Measurements from ENCODE around the gene SLC6A17. TPM values are rescaled to one million over a fixed set of nuclear protein-coding genes. Genes with fewer than 3 reads are reported as not detected.

Gene SLC6A17
- total RNA-seq, 2 experiments from 2014 or later, result not detected

GRCh38 chr1:110224240-110224995 lies 74.1 kb downstream of the SLC6A17 start:
- Mint-ChIP-seq H3K4me1 (ENCODE audit: low read depth) (no peaks in the 10 kb centered on the region), H3K4me3 (no peak overlapping the region), H3K27ac (no peak overlapping the region), H3K27me3 (no peaks in the 10 kb centered on the region), H3K9me3 (no peaks in the 10 kb centered on the region), H3K36me3 (ENCODE audit: low read depth) (peaks cover 18% of the 10 kb centered on the region)
- no peak for DNase-seq
- TF ChIP-seq, protein P1, sequence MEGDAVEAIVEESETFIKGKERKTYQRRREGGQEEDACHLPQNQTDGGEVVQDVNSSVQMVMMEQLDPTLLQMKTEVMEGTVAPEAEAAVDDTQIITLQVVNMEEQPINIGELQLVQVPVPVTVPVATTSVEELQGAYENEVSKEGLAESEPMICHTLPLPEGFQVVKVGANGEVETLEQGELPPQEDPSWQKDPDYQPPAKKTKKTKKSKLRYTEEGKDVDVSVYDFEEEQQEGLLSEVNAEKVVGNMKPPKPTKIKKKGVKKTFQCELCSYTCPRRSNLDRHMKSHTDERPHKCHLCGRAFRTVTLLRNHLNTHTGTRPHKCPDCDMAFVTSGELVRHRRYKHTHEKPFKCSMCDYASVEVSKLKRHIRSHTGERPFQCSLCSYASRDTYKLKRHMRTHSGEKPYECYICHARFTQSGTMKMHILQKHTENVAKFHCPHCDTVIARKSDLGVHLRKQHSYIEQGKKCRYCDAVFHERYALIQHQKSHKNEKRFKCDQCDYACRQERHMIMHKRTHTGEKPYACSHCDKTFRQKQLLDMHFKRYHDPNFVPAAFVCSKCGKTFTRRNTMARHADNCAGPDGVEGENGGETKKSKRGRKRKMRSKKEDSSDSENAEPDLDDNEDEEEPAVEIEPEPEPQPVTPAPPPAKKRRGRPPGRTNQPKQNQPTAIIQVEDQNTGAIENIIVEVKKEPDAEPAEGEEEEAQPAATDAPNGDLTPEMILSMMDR (IDR thresholded peaks at IDR 0.05), result no peak
- POLR2A ChIA-PET, result no interaction called here
- intact Hi-C loops (cut with DNase I, micrococcal nuclease), result no loop called here
- ATAC-seq (ENCODE audit: poor library complexity), result no peak
- Histone ChIP-seq H3K27me3 (ENCODE audit: control insufficient read depth in 1 of 2, insufficient read depth in 2 of 2, low read length in 2 of 2) (no peaks in the 10 kb centered on the region), H3K9me3 (ENCODE audit: control insufficient read depth in 1 of 2, insufficient read depth in 1 of 2, low read length in 2 of 2) (no peaks in the 10 kb centered on the region), H3K4me1 (ENCODE audit: insufficient read depth, low read length) (no peaks in the 10 kb centered on the region), H3K36me3 (ENCODE audit: insufficient read depth, low read length) (peaks cover 17% of the 10 kb centered on the region), H3K4me3 (ENCODE audit: low read length) (no peak overlapping the region), H3K27ac (ENCODE audit: low read depth in 1 of 2, low read length in 2 of 2) (no peak overlapping the region)
- CTCF ChIA-PET, result no interaction called here

DNA sequence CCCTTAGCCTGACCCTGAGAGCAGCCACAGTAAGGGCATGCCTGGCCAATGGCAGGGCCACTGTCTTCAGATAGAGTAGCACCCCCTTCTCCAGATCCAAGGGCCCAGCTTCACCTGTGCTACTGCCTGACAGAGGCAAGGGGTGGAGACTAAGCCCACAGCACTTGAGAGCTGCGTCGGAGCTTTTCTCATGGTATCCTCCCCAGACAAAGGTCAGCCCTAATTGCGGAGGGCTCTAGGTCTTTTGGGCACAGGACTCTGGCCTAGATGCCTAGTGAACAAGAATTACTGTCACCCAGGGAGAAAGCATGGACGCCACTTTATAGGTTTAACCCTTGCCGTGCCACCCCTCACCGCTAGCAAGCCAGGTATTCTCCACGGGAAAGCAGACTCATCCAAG lies 74.9 kb downstream of the SLC6A17 start:
- POLR2A ChIA-PET, result no interaction called here
- no peak overlapping the region for H3K27ac ChIP-seq (ENCODE audit: low read depth in 1 of 2, low read length in 2 of 2)
- peaks cover 17% of the 10 kb centered on the region for H3K36me3 ChIP-seq (ENCODE audit: insufficient read depth, low read length)
- no peaks in the 10 kb centered on the region for H3K27me3 ChIP-seq (ENCODE audit: control insufficient read depth in 1 of 2, insufficient read depth in 2 of 2, low read length in 2 of 2)
- no peaks in the 10 kb centered on the region for H3K4me1 ChIP-seq (ENCODE audit: insufficient read depth, low read length)
- DNase-seq, result no peak
- Mint-ChIP-seq H3K36me3 (ENCODE audit: low read depth) (peaks cover 18% of the 10 kb centered on the region), H3K9me3 (no peaks in the 10 kb centered on the region), H3K4me3 (no peak overlapping the region), H3K4me1 (ENCODE audit: low read depth) (no peaks in the 10 kb centered on the region), H3K27me3 (no peaks in the 10 kb centered on the region), H3K27ac (no peak overlapping the region)
- ATAC-seq (ENCODE audit: poor library complexity), result no peak
- H3K9me3 ChIP-seq (ENCODE audit: control insufficient read depth in 1 of 2, insufficient read depth in 1 of 2, low read length in 2 of 2), result no peaks in the 10 kb centered on the region
- CTCF ChIA-PET, result no interaction called here
- intact Hi-C loops (cut with DNase I, micrococcal nuclease), result no loop called here
- TF ChIP-seq, protein P1 (IDR thresholded peaks at IDR 0.05), result no peak
- no peak overlapping the region for H3K4me3 ChIP-seq (ENCODE audit: low read length)

- Mint-ChIP-seq H3K27me3 (no peaks in the 10 kb centered on the region), H3K27ac (no peak overlapping the region), H3K9me3 (no peaks in the 10 kb centered on the region), H3K36me3 (ENCODE audit: low read depth) (peaks cover 18% of the 10 kb centered on the region), H3K4me3 (no peak overlapping the region), H3K4me1 (ENCODE audit: low read depth) (no peaks in the 10 kb centered on the region)
- TF ChIP-seq, protein P1 (IDR thresholded peaks at IDR 0.05), result no peak
- H3K36me3 ChIP-seq (ENCODE audit: insufficient read depth, low read length), result peaks cover 17% of the 10 kb centered on the region
- DNase-seq (no peak), ATAC-seq (ENCODE audit: poor library complexity) (no peak)
- no peaks in the 10 kb centered on the region for H3K27me3 ChIP-seq (ENCODE audit: control insufficient read depth in 1 of 2, insufficient read depth in 2 of 2, low read length in 2 of 2)
- ChIA-PET CTCF (no interaction called here), POLR2A (no interaction called here)
- no peak overlapping the region for H3K4me3 ChIP-seq (ENCODE audit: low read length)
- no peak overlapping the region for H3K27ac ChIP-seq (ENCODE audit: low read depth in 1 of 2, low read length in 2 of 2)
- no peaks in the 10 kb centered on the region for H3K9me3 ChIP-seq (ENCODE audit: control insufficient read depth in 1 of 2, insufficient read depth in 1 of 2, low read length in 2 of 2)
- no peaks in the 10 kb centered on the region for H3K4me1 ChIP-seq (ENCODE audit: insufficient read depth, low read length)
- intact Hi-C loops (cut with DNase I, micrococcal nuclease), result no loop called here
These were observed 75.6 kb downstream of the SLC6A17 start for GRCh38 chr1:110225756-110226404.
